GM11168 (cell line): ENCODE results near the gene NNMT.

ENCODE experiments used
- in situ Hi-C: fragments of 300-500 bp; cut with MboI; formaldehyde crosslinking; loops from one replicate; pipeline ENCODE4 v1.12.0; 2022; ENCODE audit warnings: low sequenced_read_pairs; ENCODE audit not compliant: unreplicated experiment

NNMT gene

GRCh38 chr11:114261791-114262190 is 34.4 kb upstream of the NNMT start:
- in situ Hi-C loops = loop anchor here (25.0 kb wide), 1 partner anchor 374 kb away; the partner anchor contains the start of gene USP28

- in situ Hi-C loops = loop anchor here (25.0 kb wide), 1 partner anchor 376 kb away; the partner anchor contains the start of gene USP28
These were observed 33.3 kb upstream of the NNMT start for GRCh38 chr11:114262681-114263512.

DNA sequence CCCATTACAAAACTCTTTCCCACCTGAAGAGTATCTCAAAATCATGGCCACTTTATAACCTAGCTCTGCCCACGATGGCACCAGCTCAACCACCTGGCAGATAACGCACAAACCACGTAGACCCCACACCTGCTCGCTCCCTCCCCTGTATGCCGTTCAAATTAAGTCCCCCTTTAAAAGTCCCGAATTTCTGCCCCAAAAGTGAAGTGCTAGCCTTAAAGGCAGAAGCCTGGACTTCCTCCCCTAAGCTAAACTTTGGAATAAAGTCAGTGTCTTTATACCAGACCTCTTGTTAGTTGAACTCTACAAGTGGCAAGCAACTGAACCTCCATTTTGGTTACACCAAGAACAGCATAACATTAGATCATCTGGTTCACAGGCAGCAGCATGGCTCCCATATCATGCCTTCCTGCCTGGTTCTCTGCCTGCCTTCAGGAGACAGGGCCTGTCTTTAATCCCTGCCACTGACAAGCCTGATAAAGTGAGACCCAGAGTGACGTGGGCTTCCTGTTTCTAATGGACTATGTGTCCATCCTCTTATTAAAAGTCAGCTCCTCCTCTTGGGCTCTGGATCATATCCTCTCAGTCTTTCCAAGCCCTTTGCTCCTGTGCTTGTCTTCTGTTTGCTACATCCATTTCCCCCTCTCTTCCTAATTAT is 32.6 kb upstream of the NNMT start:
- in situ Hi-C loops = loop anchor here (25.0 kb wide), 1 partner anchor 376 kb away; the partner anchor contains the start of gene USP28

- in situ Hi-C loops = loop anchor here (25.0 kb wide), 1 partner anchor 377 kb away; the partner anchor contains the start of gene USP28
These were observed 31.8 kb upstream of the NNMT start for GRCh38 chr11:114264381-114264780.

- in situ Hi-C loops = loop anchor here (25.0 kb wide), 1 partner anchor 378 kb away; the partner anchor contains the start of gene USP28
These were observed 30.9 kb upstream of the NNMT start for GRCh38 chr11:114265122-114265878.

GRCh38 chr11:114269498-114269897 is 26.7 kb upstream of the NNMT start:
- in situ Hi-C loops = loop anchor here (25.0 kb wide), 1 partner anchor 382 kb away; the partner anchor contains the start of gene USP28

DNA sequence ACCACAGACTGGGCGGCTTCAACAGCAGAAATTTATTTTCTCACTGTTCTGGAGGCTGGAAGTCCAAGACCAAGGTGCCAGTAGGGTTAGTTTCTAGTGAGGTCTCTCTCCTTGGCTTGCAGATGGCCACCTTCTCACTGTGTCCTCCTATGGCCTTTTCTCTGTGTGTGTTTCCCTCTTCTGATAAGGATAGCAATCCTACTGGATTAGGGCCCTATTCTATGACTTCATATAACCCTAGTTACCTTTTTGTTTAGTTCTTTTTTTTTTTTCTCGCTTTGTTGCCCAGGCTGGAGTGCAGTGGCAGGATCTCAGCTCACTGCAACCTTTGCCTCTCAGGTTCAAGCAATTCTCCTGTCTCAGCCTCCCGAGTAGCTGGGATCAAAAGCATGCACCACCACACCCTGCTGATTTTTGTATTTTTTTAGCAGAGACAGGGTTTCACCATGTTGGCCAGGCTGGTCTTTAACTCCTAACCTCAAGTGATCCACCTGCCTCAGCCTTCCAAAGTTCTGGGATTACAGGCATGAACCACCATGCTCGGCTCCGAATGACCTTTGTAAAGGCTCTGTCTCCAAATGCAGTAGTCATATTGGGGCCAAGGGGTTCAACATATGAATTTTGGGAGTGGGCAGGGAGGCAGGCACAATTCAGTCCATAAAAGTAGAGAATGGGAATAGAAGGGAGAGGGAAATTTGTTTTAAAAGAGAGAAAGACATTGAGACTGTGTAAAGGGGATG is 25.5 kb upstream of the NNMT start:
- in situ Hi-C loops = loop anchor here (25.0 kb wide), 1 partner anchor 383 kb away; the partner anchor contains the start of gene USP28

DNA sequence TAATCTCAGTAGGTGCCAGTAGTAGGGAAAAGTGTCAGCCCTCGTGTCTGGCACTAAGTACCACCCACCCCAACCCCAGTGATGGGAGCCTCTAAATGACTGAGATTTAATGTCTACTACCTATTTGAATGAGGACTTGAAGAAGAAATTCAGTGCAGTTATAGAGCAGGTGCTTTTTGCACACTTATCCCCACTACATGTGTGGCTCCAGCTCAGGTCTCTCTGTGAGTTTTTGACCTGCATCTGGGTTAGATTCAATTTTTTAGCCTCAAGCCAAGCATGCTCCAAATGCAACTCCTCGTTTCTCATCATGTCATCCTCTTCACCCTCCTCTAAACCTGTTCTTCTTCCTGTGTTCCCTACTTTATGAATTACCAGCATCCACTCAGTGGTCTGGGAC is 24.9 kb upstream of the NNMT start:
- in situ Hi-C loops = loop anchor here (25.0 kb wide), 1 partner anchor 384 kb away; the partner anchor contains the start of gene USP28

DNA sequence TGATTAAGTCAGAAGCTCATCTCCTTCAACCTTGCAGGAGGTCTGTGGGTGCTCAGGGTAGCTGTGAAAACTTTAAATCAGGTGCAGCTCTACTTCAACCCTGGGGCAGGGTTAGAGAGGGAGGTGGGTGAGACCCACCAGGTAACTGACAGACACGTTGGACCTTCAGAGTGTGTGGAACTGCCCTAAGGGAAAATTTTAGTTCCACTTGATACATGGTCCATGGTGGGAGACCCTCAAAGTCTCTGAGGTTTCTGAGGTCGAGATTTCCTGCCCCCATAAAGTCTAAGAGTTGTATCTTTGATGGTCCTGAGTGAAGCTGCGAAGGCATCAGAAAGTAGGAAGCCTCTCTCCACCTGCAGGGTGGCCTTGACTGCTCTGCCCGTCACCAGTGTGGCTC is 23.9 kb upstream of the NNMT start:
- in situ Hi-C loops = loop anchor here (25.0 kb wide), 1 partner anchor 385 kb away; the partner anchor contains the start of gene USP28

DNA sequence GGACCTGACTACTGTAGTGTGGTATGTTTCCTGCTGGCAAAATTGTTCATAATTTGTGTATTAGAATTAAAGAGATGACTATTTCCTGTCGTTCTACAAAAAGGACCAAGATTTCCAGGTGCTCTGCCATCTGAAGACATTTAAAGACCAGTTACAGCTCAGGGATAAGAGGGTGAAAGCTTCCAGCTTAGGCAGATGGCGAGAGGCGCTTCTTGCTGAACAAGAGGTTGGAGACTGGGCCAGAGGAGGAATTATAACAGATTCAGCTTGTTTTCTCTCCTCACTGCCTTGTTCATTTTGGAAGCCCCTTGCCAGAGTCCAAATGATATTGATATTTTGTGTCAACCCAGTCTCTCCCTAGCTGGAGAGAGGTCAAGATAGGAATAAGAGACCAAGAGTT is 23.1 kb upstream of the NNMT start:
- in situ Hi-C loops = loop anchor here (25.0 kb wide), 1 partner anchor 386 kb away; the partner anchor contains the start of gene USP28

- in situ Hi-C loops = loop anchor here (25.0 kb wide), 1 partner anchor 387 kb away; the partner anchor contains the start of gene USP28
These were observed 22.1 kb upstream of the NNMT start for GRCh38 chr11:114273890-114274635.

DNA sequence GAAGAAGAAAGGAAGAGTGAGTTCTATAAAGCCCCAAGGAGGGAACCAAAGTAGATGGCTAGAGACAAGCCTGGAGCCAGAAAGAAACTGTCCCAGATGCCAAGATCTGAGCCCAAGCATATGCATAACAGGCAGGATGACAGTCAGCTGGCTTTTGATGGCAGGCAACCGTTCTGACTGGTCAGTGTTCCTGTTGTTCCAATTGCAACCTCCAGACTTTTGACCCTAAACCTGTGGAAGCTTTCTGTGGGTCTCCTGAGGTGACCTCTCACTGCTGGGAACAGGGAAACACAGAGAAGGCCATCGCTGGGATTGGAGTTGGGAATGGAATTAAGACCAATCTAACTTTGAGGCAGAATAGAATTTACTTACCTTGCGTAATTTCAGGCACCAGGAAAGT is 21.6 kb upstream of the NNMT start:
- in situ Hi-C loops = loop anchor here (25.0 kb wide), 1 partner anchor 387 kb away; the partner anchor contains the start of gene USP28

GRCh38 chr11:114275280-114275679 is 20.9 kb upstream of the NNMT start:
- in situ Hi-C loops = no loop called here

- in situ Hi-C loops = no loop called here
These were observed 20.1 kb upstream of the NNMT start for GRCh38 chr11:114276077-114276476.

- in situ Hi-C loops = no loop called here
These were observed 18.4 kb upstream of the NNMT start for GRCh38 chr11:114277637-114278341.

GRCh38 chr11:114278342-114279065 is 17.7 kb upstream of the NNMT start:
- in situ Hi-C loops = no loop called here

DNA sequence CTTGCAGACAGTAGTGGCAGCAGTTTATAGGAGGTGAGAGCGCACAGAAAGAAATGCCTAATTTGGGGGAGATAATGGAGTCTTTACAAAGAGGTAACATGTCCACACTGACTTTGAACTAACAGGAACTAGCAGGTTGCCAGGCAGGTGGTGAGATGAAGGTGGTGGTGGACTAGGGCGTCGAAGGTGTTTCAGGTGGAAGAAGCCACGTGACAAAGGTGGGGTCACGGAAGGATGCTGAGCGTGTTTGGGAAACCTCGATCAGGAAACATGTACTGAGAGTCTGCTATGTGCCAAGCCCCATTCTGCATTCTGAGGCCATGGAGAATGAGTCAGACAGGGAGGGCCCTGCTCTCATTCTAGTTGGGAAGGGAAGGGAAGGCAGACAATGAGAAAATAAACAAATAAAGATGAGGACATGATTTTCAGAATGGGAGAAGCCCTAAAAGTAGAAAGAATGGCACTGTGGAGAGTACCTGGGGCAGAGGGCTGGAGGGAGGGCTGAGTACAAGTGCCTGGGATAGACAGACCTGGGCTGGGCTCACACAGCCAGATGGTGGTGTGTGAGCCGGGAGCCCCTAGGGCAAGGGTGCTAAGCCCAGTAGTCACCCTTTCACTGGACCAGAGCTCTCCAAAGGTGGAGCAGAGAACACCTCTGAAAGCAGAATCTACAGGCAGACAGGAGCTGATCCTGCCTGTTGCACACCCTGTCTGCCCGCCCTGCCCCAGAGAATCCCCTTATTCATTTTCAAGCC is 16.2 kb upstream of the NNMT start:
- in situ Hi-C loops = no loop called here
